Measurements from ENCODE around the gene SMAD6.

DNA sequence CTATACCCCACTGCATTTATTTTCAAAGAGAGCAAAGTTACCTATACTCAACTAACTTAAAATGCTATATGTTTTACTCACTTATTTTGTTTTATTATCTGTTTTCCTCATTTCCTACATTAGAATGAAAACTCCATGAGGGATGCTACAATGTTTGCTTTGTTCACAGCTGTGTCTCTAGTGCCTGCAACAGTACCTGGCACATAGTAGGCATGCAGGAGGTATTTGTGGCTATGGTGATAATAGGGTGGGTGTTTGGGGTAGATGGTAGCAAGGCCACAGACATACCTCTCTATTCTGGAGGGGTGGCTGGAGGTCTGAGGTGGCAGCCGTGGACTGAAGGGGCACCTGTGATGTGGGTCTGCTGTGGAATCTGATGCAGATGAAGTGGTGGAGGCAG, 24.7 kb upstream of the SMAD6 start:
- TF ChIP-seq SMC3 (IDR thresholded peaks at IDR 0.05; ENCODE audit: low read depth, low read length) (no peak), RAD21 (IDR thresholded peaks at IDR 0.05; ENCODE audit: low read length) (no peak), POLR2A (IDR thresholded peaks at IDR 0.05; ENCODE audit: low read depth, low read length) (no peak), CEBPB (IDR thresholded peaks at IDR 0.05; ENCODE audit: low read depth, low read length) (no peak), MAFK (IDR thresholded peaks at IDR 0.05; ENCODE audit: low read depth, low read length) (no peak), RFX5 (IDR thresholded peaks at IDR 0.05; ENCODE audit: low read depth, low read length) (no peak), FOS (IDR thresholded peaks at IDR 0.05; ENCODE audit: low read depth, low read length) (no peak), BHLHE40 (IDR thresholded peaks at IDR 0.05; ENCODE audit: low read depth, low read length) (no peak), MAZ (IDR thresholded peaks at IDR 0.05; ENCODE audit: borderline replicate concordance, low read depth, low read length) (no peak)
- TF ChIP-seq, protein P1, sequence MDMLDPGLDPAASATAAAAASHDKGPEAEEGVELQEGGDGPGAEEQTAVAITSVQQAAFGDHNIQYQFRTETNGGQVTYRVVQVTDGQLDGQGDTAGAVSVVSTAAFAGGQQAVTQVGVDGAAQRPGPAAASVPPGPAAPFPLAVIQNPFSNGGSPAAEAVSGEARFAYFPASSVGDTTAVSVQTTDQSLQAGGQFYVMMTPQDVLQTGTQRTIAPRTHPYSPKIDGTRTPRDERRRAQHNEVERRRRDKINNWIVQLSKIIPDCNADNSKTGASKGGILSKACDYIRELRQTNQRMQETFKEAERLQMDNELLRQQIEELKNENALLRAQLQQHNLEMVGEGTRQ (IDR thresholded peaks at IDR 0.05; ENCODE audit: low read depth, low read length): no peak
- TF ChIP-seq, protein P2, sequence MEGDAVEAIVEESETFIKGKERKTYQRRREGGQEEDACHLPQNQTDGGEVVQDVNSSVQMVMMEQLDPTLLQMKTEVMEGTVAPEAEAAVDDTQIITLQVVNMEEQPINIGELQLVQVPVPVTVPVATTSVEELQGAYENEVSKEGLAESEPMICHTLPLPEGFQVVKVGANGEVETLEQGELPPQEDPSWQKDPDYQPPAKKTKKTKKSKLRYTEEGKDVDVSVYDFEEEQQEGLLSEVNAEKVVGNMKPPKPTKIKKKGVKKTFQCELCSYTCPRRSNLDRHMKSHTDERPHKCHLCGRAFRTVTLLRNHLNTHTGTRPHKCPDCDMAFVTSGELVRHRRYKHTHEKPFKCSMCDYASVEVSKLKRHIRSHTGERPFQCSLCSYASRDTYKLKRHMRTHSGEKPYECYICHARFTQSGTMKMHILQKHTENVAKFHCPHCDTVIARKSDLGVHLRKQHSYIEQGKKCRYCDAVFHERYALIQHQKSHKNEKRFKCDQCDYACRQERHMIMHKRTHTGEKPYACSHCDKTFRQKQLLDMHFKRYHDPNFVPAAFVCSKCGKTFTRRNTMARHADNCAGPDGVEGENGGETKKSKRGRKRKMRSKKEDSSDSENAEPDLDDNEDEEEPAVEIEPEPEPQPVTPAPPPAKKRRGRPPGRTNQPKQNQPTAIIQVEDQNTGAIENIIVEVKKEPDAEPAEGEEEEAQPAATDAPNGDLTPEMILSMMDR (conservative IDR thresholded peaks at IDR 0.05; ENCODE audit: low read depth, low read length): no peak
- TF ChIP-seq, protein P3, sequence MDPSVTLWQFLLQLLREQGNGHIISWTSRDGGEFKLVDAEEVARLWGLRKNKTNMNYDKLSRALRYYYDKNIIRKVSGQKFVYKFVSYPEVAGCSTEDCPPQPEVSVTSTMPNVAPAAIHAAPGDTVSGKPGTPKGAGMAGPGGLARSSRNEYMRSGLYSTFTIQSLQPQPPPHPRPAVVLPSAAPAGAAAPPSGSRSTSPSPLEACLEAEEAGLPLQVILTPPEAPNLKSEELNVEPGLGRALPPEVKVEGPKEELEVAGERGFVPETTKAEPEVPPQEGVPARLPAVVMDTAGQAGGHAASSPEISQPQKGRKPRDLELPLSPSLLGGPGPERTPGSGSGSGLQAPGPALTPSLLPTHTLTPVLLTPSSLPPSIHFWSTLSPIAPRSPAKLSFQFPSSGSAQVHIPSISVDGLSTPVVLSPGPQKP (IDR thresholded peaks at IDR 0.05; ENCODE audit: borderline replicate concordance, low read depth, low read length): no peak

Data from IMR-90 (cell line).